Peyer's patch (tissue), 4 donors: ENCODE results near the gene CHMP4B. TPM values are rescaled to one million over a fixed set of nuclear protein-coding genes. Genes with fewer than 3 reads are reported as not detected.

Experiments
- DNase-seq, 3 donors: peaks; one replicate each; pipeline ENCODE4 v3.0.0-alpha.2; 2017 to 2019
- H3K27ac ChIP-seq, 4 donors: fragments of 200-600 bp; sonication (generic); one replicate each; pipeline ENCODE4 v1.5.1; 2016 to 2019
- H3K27me3 ChIP-seq, 2 donors: fragments of 200-600 bp; sonication (generic); one replicate each; pipeline ENCODE4 v1.5.1; 2019
- H3K36me3 ChIP-seq, 3 donors: fragments of 200-600 bp; sonication (generic); one replicate each; pipeline ENCODE4 v1.5.1; 2016 to 2019
- H3K4me1 ChIP-seq, 4 donors: fragments of 200-600 bp; sonication (generic); one replicate each; pipeline ENCODE4 v1.5.1; 2016 to 2019
- H3K4me3 ChIP-seq, 4 donors: fragments of 200-600 bp; sonication (generic); 1 replicate in 3 of 4; 2 replicates in 1 of 4; pipeline ENCODE4 v1.5.1; 2016 to 2019; ENCODE audit warnings: mild to moderate bottlenecking in 1 of 4
- H3K9me3 ChIP-seq, 4 donors: fragments of 200-600 bp; sonication (generic); one replicate each; pipeline ENCODE4 v1.5.1; 2016 to 2019; ENCODE audit warnings: mild to moderate bottlenecking in 1 of 4
- CTCF ChIP-seq, 6 experiments: fragments of 450-650 bp in 4 of 6; fragments of 200-600 bp in 2 of 6; sonication (generic) in 1 of 6; IDR thresholded peaks; one replicate each; pipeline ENCODE4 v1.5.1; 2017 to 2019; ENCODE audit warnings: antibody characterized with exemption in 6 of 6, mild to moderate bottlenecking in 3 of 6, moderate library complexity in 1 of 6
- POLR2A ChIP-seq, 2 donors: fragments of 450-650 bp; IDR thresholded peaks; one replicate each; pipeline ENCODE4 v1.5.1; 2017; ENCODE audit warnings: antibody characterized with exemption in 2 of 2, mild to moderate bottlenecking in 2 of 2, moderate library complexity in 2 of 2
- total RNA-seq, 4 donors: library from RNA; depleted of rRNA; stranded (reverse); fragments of >200 nt; gene quantifications; one replicate each; pipeline ENCODE4 v1.1.0, GENCODE V29; 2016

The CHMP4B gene
- total RNA-seq, 4 donors from 2014 or later, result 80.0 to 137 (median 111) TPM

GRCh38 chr20:33843854-33844253, 32.7 kb downstream of the CHMP4B start:
- Histone ChIP-seq H3K27ac (peak overlapping the region in 1 of 4 donors; percentile 4), H3K4me3 (no peak overlapping the region)
- peak in 1 of 3 donors; percentile 52 for DNase-seq

GRCh38 chr20:33846291-33846935, 35.3 kb downstream of the CHMP4B start:
- H3K4me3 ChIP-seq, result no peak overlapping the region
- no peak overlapping the region for H3K27ac ChIP-seq
- no peaks in the 10 kb centered on the region for H3K9me3 ChIP-seq
- peaks cover 0 to 30% (median 0%) of the 10 kb centered on the region in 3 donors for H3K36me3 ChIP-seq
- peak in 1 of 3 donors; percentile 34 for DNase-seq
- H3K4me1 ChIP-seq, result peaks cover 0 to 40% (median 14%) of the 10 kb centered on the region in 4 donors
- no peaks in the 10 kb centered on the region for H3K27me3 ChIP-seq
- TF ChIP-seq POLR2A (IDR thresholded peaks at IDR 0.05) (no peak), CTCF (IDR thresholded peaks at IDR 0.05) (no peak)

More at GRCh38 chr20:33843854-33844253, 32.7 kb downstream of the CHMP4B start:
- Histone ChIP-seq H3K4me1 (peaks cover 0 to 65% (median 18%) of the 10 kb centered on the region in 4 donors), H3K36me3 (peaks cover 0 to 5% (median 0%) of the 10 kb centered on the region in 3 donors), H3K9me3 (no peaks in the 10 kb centered on the region), H3K27me3 (no peaks in the 10 kb centered on the region)
- no peak for TF ChIP-seq CTCF (IDR thresholded peaks at IDR 0.05)
- no peak for TF ChIP-seq POLR2A (IDR thresholded peaks at IDR 0.05)

GRCh38 chr20:33847006-33847405, 35.9 kb downstream of the CHMP4B start:
- TF ChIP-seq POLR2A (IDR thresholded peaks at IDR 0.05) (no peak), CTCF (IDR thresholded peaks at IDR 0.05) (no peak)
- H3K27ac ChIP-seq, result no peak overlapping the region
- peaks cover 0 to 34% (median 14%) of the 10 kb centered on the region in 4 donors for H3K4me1 ChIP-seq
- H3K9me3 ChIP-seq, result no peaks in the 10 kb centered on the region
- no peak overlapping the region for H3K4me3 ChIP-seq
- peaks cover 0 to 36% (median 0%) of the 10 kb centered on the region in 3 donors for H3K36me3 ChIP-seq
- no peak for DNase-seq
- no peaks in the 10 kb centered on the region for H3K27me3 ChIP-seq

GRCh38 chr20:33848391-33848790, 37.2 kb downstream of the CHMP4B start:
- H3K4me3 ChIP-seq, result no peak overlapping the region
- no peak overlapping the region for H3K27ac ChIP-seq
- no peaks in the 10 kb centered on the region for H3K27me3 ChIP-seq
- H3K4me1 ChIP-seq, result peaks cover 0 to 20% (median 5%) of the 10 kb centered on the region in 4 donors
- DNase-seq, result peak in 1 of 3 donors; percentile 42
- H3K36me3 ChIP-seq, result peaks cover 0 to 50% (median 0%) of the 10 kb centered on the region in 3 donors
- H3K9me3 ChIP-seq, result no peaks in the 10 kb centered on the region
- TF ChIP-seq CTCF (IDR thresholded peaks at IDR 0.05), result no peak
- no peak for TF ChIP-seq POLR2A (IDR thresholded peaks at IDR 0.05)

- no peak for DNase-seq
- no peaks in the 10 kb centered on the region for H3K9me3 ChIP-seq
- H3K36me3 ChIP-seq, result peaks cover 0 to 68% (median 0%) of the 10 kb centered on the region in 3 donors
- peaks cover 0 to 10% (median 5%) of the 10 kb centered on the region in 4 donors for H3K4me1 ChIP-seq
- no peak overlapping the region for H3K4me3 ChIP-seq
- H3K27me3 ChIP-seq, result no peaks in the 10 kb centered on the region
- H3K27ac ChIP-seq, result no peak overlapping the region
- no peak for TF ChIP-seq POLR2A (IDR thresholded peaks at IDR 0.05)
Observed at GRCh38 chr20:33850159-33850558, 39.0 kb downstream of the CHMP4B start.

GRCh38 chr20:33851842-33852466, 40.8 kb downstream of the CHMP4B start:
- peaks cover 0 to 3% (median 0%) of the 10 kb centered on the region in 4 donors for H3K4me1 ChIP-seq
- H3K36me3 ChIP-seq, result peaks cover 0 to 84% (median 0%) of the 10 kb centered on the region in 3 donors
- H3K9me3 ChIP-seq, result no peaks in the 10 kb centered on the region
- H3K4me3 ChIP-seq, result no peak overlapping the region
- TF ChIP-seq CTCF (IDR thresholded peaks at IDR 0.05), result no peak
- no peak for TF ChIP-seq POLR2A (IDR thresholded peaks at IDR 0.05)
- H3K27me3 ChIP-seq, result no peaks in the 10 kb centered on the region
- peak in 1 of 3 donors; percentile 10 for DNase-seq
- H3K27ac ChIP-seq, result no peak overlapping the region
